Left kidney (tissue), 2 donors: ENCODE results near the gene PTPRU. TPM values are rescaled to one million over a fixed set of nuclear protein-coding genes. Genes with fewer than 3 reads are reported as not detected.
A peak's percentile ranks its signal among the peaks of the same experiment; 100 is the strongest.

Experiments used
- DNase-seq: peaks from one replicate; pipeline ENCODE4 v3.0.0-alpha.2; 2013
- polyA plus RNA-seq: library from polyadenylated mRNA; unstranded; fragments of 120-200 nt; gene quantifications from one replicate; pipeline ENCODE4 v1.2.1, GENCODE V29; 2013; ENCODE audit not compliant: insufficient read length

Gene PTPRU
- polyA plus RNA-seq, 1 donor: 13.1 TPM

GRCh38 chr1:29267321-29268070, 31.2 kb downstream of the PTPRU start:
- DNase-seq: no peak

GRCh38 chr1:29269382-29269781, 33.1 kb downstream of the PTPRU start:
- DNase-seq: no peak

GRCh38 chr1:29270929-29271521, 34.7 kb downstream of the PTPRU start:
- no peak for DNase-seq

- DNase-seq: peak; percentile 66
These were observed 35.4 kb downstream of the PTPRU start for GRCh38 chr1:29271724-29272123.

- no peak for DNase-seq
These were observed 36.0 kb downstream of the PTPRU start for GRCh38 chr1:29272147-29272907.

- DNase-seq: no peak
These were observed 39.1 kb downstream of the PTPRU start for GRCh38 chr1:29275435-29275834.

GRCh38 chr1:29278124-29278523, 41.8 kb downstream of the PTPRU start:
- no peak for DNase-seq

GRCh38 chr1:29279406-29279805, 43.1 kb downstream of the PTPRU start:
- no peak for DNase-seq

GRCh38 chr1:29279951-29280391, 43.6 kb downstream of the PTPRU start:
- DNase-seq: no peak

GRCh38 chr1:29280409-29281131, 44.2 kb downstream of the PTPRU start:
- no peak for DNase-seq

- DNase-seq: no peak
These were observed 45.2 kb downstream of the PTPRU start for GRCh38 chr1:29281571-29281970.

GRCh38 chr1:29282135-29282923, 46.0 kb downstream of the PTPRU start:
- DNase-seq: no peak

- DNase-seq: no peak
These were observed 46.8 kb downstream of the PTPRU start for GRCh38 chr1:29282924-29283803.

- DNase-seq: no peak
These were observed 47.5 kb downstream of the PTPRU start for GRCh38 chr1:29283804-29284195.

GRCh38 chr1:29284286-29284960, 48.1 kb downstream of the PTPRU start:
- no peak for DNase-seq

- DNase-seq: no peak
These were observed 48.7 kb downstream of the PTPRU start for GRCh38 chr1:29284961-29285560.

GRCh38 chr1:29285771-29286170, 49.4 kb downstream of the PTPRU start:
- no peak for DNase-seq

GRCh38 chr1:29286194-29286767, 50.0 kb downstream of the PTPRU start:
- DNase-seq: no peak

GRCh38 chr1:29289493-29289892, 53.2 kb downstream of the PTPRU start:
- DNase-seq: no peak
